HepG2 (cell line): ENCODE measurements around the gene SPAG9.

Experiments used
- FOSL1 ChIP-seq: sonication (generic); formaldehyde crosslinking; IDR thresholded peaks from 2 replicates; pipeline ENCODE4 v1.9.0; 2021; ENCODE audit warnings: missing genetic modification reagents, borderline replicate concordance
- HCFC1 ChIP-seq: fragments of 150-350 bp; IDR thresholded peaks from 2 replicates; pipeline ENCODE4 v1.6.1; 2014; ENCODE audit warnings: low read depth, low read length
- KAT2B ChIP-seq: fragments of 150-350 bp; IDR thresholded peaks from 2 replicates; pipeline ENCODE4 v1.6.1; 2014; ENCODE audit warnings: low read depth, low read length, borderline replicate concordance
- RNF2 ChIP-seq: fragments of 450-650 bp; conservative IDR thresholded peaks from 2 replicates; pipeline ENCODE4 v1.6.1; 2016; ENCODE audit warnings: low read depth
- ZNF253 ChIP-seq: sonication (generic); formaldehyde crosslinking; IDR thresholded peaks from 2 replicates; pipeline ENCODE4 v1.8.0; 2022; ENCODE audit warnings: mild to moderate bottlenecking, missing genetic modification reagents, borderline replicate concordance
- ZSCAN25 ChIP-seq: sonication (generic); formaldehyde crosslinking; IDR thresholded peaks from 2 replicates; pipeline ENCODE4 v1.8.0; 2022; ENCODE audit warnings: mild to moderate bottlenecking, missing genetic modification reagents
- TF ChIP-seq, protein P1 (sequence below), 2 experiments: IDR thresholded peaks; 2 replicates each; pipeline ENCODE4 v1.6.1; 2011 to 2012; ENCODE audit warnings: low read length in 2 of 2, borderline replicate concordance in 1 of 2, low read depth in 1 of 2, mild to moderate bottlenecking in 1 of 2, moderate library complexity in 1 of 2
- TF ChIP-seq, protein P2 (sequence below): sonication (generic); formaldehyde crosslinking; IDR thresholded peaks from 2 replicates; pipeline ENCODE4 v1.5.0; 2020; ENCODE audit warnings: mild to moderate bottlenecking, missing genetic modification reagents, moderate library complexity

DNA sequence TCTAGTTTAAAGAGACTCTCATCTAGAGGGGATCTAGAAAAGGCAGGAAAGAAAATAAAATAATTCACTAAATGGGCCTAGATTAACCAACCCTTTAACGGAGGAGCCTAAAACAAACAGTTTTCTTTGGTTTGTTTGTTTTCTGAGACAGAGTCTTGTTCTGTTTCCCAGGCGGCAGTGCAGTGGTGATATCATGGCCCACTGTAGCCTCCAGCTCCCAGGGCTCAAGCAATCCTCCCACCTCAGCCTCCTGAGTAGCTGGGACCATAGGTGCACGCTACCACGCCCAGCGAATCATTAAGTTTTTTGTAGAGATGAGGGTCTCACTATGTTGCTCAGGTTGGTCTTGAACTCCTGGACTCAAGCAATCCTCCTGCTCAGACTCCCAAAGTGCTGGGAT, 132.2 kb downstream of the SPAG9 start:
- TF ChIP-seq FOSL1 (CRISPR knock-in tag) (no peak), ZSCAN25 (CRISPR knock-in tag) (no peak), ZNF253 (CRISPR knock-in tag) (no peak), RNF2 (no peak), KAT2B (no peak), HCFC1 (no peak)
- TF ChIP-seq, protein P1, sequence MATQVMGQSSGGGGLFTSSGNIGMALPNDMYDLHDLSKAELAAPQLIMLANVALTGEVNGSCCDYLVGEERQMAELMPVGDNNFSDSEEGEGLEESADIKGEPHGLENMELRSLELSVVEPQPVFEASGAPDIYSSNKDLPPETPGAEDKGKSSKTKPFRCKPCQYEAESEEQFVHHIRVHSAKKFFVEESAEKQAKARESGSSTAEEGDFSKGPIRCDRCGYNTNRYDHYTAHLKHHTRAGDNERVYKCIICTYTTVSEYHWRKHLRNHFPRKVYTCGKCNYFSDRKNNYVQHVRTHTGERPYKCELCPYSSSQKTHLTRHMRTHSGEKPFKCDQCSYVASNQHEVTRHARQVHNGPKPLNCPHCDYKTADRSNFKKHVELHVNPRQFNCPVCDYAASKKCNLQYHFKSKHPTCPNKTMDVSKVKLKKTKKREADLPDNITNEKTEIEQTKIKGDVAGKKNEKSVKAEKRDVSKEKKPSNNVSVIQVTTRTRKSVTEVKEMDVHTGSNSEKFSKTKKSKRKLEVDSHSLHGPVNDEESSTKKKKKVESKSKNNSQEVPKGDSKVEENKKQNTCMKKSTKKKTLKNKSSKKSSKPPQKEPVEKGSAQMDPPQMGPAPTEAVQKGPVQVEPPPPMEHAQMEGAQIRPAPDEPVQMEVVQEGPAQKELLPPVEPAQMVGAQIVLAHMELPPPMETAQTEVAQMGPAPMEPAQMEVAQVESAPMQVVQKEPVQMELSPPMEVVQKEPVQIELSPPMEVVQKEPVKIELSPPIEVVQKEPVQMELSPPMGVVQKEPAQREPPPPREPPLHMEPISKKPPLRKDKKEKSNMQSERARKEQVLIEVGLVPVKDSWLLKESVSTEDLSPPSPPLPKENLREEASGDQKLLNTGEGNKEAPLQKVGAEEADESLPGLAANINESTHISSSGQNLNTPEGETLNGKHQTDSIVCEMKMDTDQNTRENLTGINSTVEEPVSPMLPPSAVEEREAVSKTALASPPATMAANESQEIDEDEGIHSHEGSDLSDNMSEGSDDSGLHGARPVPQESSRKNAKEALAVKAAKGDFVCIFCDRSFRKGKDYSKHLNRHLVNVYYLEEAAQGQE (IDR thresholded peaks at IDR 0.05; ENCODE audit: borderline replicate concordance in 1 of 2, low read depth in 1 of 2, low read length in 2 of 2): no peak
- TF ChIP-seq, protein P2, sequence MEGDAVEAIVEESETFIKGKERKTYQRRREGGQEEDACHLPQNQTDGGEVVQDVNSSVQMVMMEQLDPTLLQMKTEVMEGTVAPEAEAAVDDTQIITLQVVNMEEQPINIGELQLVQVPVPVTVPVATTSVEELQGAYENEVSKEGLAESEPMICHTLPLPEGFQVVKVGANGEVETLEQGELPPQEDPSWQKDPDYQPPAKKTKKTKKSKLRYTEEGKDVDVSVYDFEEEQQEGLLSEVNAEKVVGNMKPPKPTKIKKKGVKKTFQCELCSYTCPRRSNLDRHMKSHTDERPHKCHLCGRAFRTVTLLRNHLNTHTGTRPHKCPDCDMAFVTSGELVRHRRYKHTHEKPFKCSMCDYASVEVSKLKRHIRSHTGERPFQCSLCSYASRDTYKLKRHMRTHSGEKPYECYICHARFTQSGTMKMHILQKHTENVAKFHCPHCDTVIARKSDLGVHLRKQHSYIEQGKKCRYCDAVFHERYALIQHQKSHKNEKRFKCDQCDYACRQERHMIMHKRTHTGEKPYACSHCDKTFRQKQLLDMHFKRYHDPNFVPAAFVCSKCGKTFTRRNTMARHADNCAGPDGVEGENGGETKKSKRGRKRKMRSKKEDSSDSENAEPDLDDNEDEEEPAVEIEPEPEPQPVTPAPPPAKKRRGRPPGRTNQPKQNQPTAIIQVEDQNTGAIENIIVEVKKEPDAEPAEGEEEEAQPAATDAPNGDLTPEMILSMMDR (CRISPR knock-in tag): no peak
